Measurements from ENCODE around the gene SHQ1.

SHQ1 gene

GRCh38 chr3:72727726-72728125, 120.5 kb downstream of the SHQ1 start:
- Histone ChIP-seq H3K9me3 (peaks cover 0 to 3% (median under 1%) of the 10 kb centered on the region in 3 donors), H3K4me3 (no peak overlapping the region), H3K27ac (no peak overlapping the region), H3K27me3 (peaks cover 0 to under 1% of the 10 kb centered on the region in 2 donors), H3K36me3 (no peaks in the 10 kb centered on the region), H3K4me1 (peaks cover 0 to 17% (median 0%) of the 10 kb centered on the region in 4 donors)
- no peak for TF ChIP-seq CTCF (IDR thresholded peaks at IDR 0.05)
- intact Hi-C loops (cut with DNase I; ENCODE audit: low total_unique reads): loop anchor here (5.0 kb wide), 1 partner anchor 950 kb away; no protein-coding TSS in a partner anchor
- DNase-seq: no peak

- Histone ChIP-seq H3K4me1 (peaks cover 0 to 20% (median 0%) of the 10 kb centered on the region in 4 donors), H3K36me3 (no peaks in the 10 kb centered on the region), H3K9me3 (no peaks in the 10 kb centered on the region), H3K27me3 (no peaks in the 10 kb centered on the region), H3K4me3 (no peak overlapping the region), H3K27ac (no peak overlapping the region)
- TF ChIP-seq CTCF (IDR thresholded peaks at IDR 0.05): no peak
- intact Hi-C loops (cut with DNase I; ENCODE audit: low total_unique reads): loop anchor here (5.0 kb wide), 1 partner anchor 950 kb away; no protein-coding TSS in a partner anchor
- DNase-seq: no peak
Measured at GRCh38 chr3:72727172-72727571, 121.1 kb downstream of the SHQ1 start.

- H3K36me3 ChIP-seq: no peaks in the 10 kb centered on the region
- TF ChIP-seq CTCF (IDR thresholded peaks at IDR 0.05): no peak
- DNase-seq: no peak
- H3K27me3 ChIP-seq: no peaks in the 10 kb centered on the region
- H3K4me3 ChIP-seq: no peak overlapping the region
- intact Hi-C loops (cut with DNase I; ENCODE audit: low total_unique reads): loop anchor here (5.0 kb wide), 1 partner anchor 948 kb away; no protein-coding TSS in a partner anchor
- no peaks in the 10 kb centered on the region for H3K9me3 ChIP-seq
- peaks cover 0 to 20% (median 0%) of the 10 kb centered on the region in 4 donors for H3K4me1 ChIP-seq
- no peak overlapping the region for H3K27ac ChIP-seq
Measured at GRCh38 chr3:72725229-72725628, 123.0 kb downstream of the SHQ1 start.

- Histone ChIP-seq H3K9me3 (no peaks in the 10 kb centered on the region), H3K27me3 (no peaks in the 10 kb centered on the region), H3K27ac (no peak overlapping the region), H3K36me3 (no peaks in the 10 kb centered on the region), H3K4me1 (peaks cover 0 to 20% (median 0%) of the 10 kb centered on the region in 4 donors), H3K4me3 (no peak overlapping the region)
- DNase-seq: no peak
- no peak for TF ChIP-seq CTCF (IDR thresholded peaks at IDR 0.05)
- intact Hi-C loops (cut with DNase I; ENCODE audit: low total_unique reads): no loop called here
Measured at GRCh38 chr3:72724070-72724469, 124.2 kb downstream of the SHQ1 start.

GRCh38 chr3:72722930-72723726, 125.1 kb downstream of the SHQ1 start:
- H3K36me3 ChIP-seq: no peaks in the 10 kb centered on the region
- H3K4me3 ChIP-seq: no peak overlapping the region
- intact Hi-C loops (cut with DNase I; ENCODE audit: low total_unique reads): no loop called here
- TF ChIP-seq CTCF (IDR thresholded peaks at IDR 0.05): no peak
- H3K9me3 ChIP-seq: no peaks in the 10 kb centered on the region
- no peak for DNase-seq
- H3K4me1 ChIP-seq: peaks cover 0 to 20% (median 0%) of the 10 kb centered on the region in 4 donors
- H3K27me3 ChIP-seq: no peaks in the 10 kb centered on the region
- no peak overlapping the region for H3K27ac ChIP-seq
